Measurements from ENCODE around the gene AOC2. TPM values are rescaled to one million over a fixed set of nuclear protein-coding genes. Genes with fewer than 3 reads are reported as not detected.
"Not testable (repeated sequence)": the region's sequence is repeated elsewhere in the genome, so short reads cannot be mapped to it uniquely, and the experiment has no call there.

AOC2 gene
- total RNA-seq, 1 donor from 2014 or later, result 2.2 TPM

DNA sequence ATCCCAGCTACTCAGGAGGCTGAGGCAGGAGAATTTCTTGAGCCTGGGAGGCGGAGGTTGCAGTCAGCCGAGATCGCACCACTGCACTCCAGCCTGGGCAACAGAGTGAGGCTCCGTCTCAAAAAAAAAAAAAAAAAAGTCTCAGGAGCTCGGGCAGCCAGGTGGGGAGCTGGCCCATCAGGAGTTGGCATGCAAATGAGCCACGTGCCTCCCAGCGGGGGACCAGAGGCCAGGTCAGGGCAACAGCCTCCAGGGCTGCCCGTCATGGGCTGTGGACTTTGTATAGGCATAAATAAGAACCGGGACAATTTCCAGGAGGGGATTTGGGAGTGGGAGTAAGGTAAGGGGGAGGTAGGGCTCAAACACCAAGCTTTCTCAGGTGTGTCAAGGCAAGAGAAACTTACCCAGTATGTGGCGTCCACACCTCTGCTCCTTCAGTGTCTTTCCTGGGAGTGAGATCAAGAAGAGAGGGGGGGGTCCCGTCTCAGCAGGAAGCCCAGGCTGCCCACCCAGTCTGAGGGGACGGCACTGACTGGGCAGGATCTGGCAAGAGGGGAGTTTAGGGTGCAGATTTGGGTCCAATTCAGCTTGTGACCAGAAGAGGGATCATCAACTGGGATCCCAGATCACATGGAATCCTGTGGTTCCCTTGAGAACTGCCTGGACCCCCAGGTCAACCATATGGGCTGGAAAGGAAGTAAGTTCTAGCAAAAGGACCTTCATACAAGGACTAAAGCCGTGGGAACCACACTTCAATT is 33.9 kb downstream of the AOC2 start:
- no peaks in the 10 kb centered on the region for H3K36me3 ChIP-seq
- H3K27me3 ChIP-seq, result no peaks in the 10 kb centered on the region
- no peaks in the 10 kb centered on the region for H3K9me3 ChIP-seq
- no peaks in the 10 kb centered on the region for H3K4me1 ChIP-seq
- no peak overlapping the region for H3K27ac ChIP-seq
- DNase-seq (ENCODE audit: extremely low spot score in 2 of 2), result no peak
- H3K4me3 ChIP-seq, result no peak overlapping the region
- intact Hi-C loops (cut with DNase I), result no loop called here
- TF ChIP-seq POLR2AphosphoS5 (IDR thresholded peaks at IDR 0.05; ENCODE audit: insufficient read depth in 1 of 2, low read depth in 1 of 2), result no peak
- TF ChIP-seq CTCF (IDR thresholded peaks at IDR 0.05), result no peak
- TF ChIP-seq POLR2A (IDR thresholded peaks at IDR 0.05), result no peak

- Histone ChIP-seq H3K27ac (no peak overlapping the region), H3K36me3 (no peaks in the 10 kb centered on the region), H3K27me3 (no peaks in the 10 kb centered on the region), H3K4me3 (no peak overlapping the region), H3K4me1 (no peaks in the 10 kb centered on the region), H3K9me3 (no peaks in the 10 kb centered on the region)
- no peak for DNase-seq (ENCODE audit: extremely low spot score in 2 of 2)
- TF ChIP-seq CTCF (IDR thresholded peaks at IDR 0.05) (no peak), POLR2AphosphoS5 (IDR thresholded peaks at IDR 0.05; ENCODE audit: insufficient read depth in 1 of 2, low read depth in 1 of 2) (no peak), POLR2A (IDR thresholded peaks at IDR 0.05) (no peak)
- intact Hi-C loops (cut with DNase I), result no loop called here
Measured at GRCh38 chr17:42878924-42879595, 34.7 kb downstream of the AOC2 start.

DNA sequence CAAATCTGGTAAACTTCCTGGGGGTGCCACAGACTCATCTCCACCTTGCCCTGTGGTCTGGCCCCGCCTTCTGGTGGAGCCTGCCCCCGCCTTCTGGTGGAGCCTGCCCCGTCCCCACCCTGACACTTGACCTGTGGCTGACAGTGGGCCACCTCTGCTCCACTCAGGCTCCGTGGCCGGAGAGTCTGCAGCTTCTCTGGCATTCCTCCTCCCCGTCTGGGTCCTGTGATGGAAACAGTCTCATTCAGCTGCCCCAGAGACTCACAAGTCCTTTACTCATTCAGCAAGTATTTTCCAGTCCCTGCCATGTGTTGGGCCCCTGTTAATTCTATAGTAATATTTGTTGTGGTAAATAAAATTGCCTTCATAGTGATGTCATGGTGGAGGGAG is 35.2 kb downstream of the AOC2 start:
- Histone ChIP-seq H3K4me3 (no peak overlapping the region), H3K9me3 (no peaks in the 10 kb centered on the region), H3K27ac (no peak overlapping the region), H3K27me3 (no peaks in the 10 kb centered on the region), H3K4me1 (no peaks in the 10 kb centered on the region), H3K36me3 (no peaks in the 10 kb centered on the region)
- intact Hi-C loops (cut with DNase I), result no loop called here
- DNase-seq (ENCODE audit: extremely low spot score in 2 of 2), result no peak
- no peak for TF ChIP-seq POLR2A (IDR thresholded peaks at IDR 0.05)
- no peak for TF ChIP-seq POLR2AphosphoS5 (IDR thresholded peaks at IDR 0.05; ENCODE audit: insufficient read depth in 1 of 2, low read depth in 1 of 2)
- no peak for TF ChIP-seq CTCF (IDR thresholded peaks at IDR 0.05)

DNA sequence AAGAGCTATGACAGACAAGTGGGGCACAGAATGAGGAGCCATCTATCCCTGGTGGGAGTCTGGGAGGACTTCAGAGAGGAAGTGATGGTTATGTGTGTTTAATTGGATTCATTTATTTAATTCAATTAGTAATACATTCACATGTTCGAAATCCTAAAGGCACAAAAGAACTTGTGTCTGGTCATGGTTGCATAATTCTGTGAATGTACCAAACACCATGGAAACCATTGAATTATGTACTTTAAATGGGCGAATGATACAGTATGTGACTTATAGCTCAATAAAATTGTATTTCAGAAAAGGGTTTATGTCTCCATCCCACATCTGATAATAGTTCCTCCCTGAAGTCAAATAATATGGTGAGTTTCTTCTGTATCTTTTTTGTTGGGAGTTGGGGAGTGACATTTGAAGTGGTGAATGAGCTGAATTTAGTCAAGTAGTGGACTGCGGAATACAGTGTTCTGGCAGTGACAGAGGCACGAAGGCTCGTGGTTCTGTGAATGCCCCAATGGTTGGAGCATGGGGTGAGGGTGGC is 36.5 kb downstream of the AOC2 start:
- DNase-seq (ENCODE audit: extremely low spot score in 2 of 2), result no peak
- H3K4me1 ChIP-seq, result no peaks in the 10 kb centered on the region
- TF ChIP-seq CTCF (IDR thresholded peaks at IDR 0.05) (no peak), POLR2AphosphoS5 (IDR thresholded peaks at IDR 0.05; ENCODE audit: insufficient read depth in 1 of 2, low read depth in 1 of 2) (no peak), POLR2A (IDR thresholded peaks at IDR 0.05) (no peak)
- no peak overlapping the region for H3K27ac ChIP-seq
- intact Hi-C loops (cut with DNase I), result no loop called here
- no peaks in the 10 kb centered on the region for H3K36me3 ChIP-seq
- H3K9me3 ChIP-seq, result no peaks in the 10 kb centered on the region
- H3K4me3 ChIP-seq, result no peak overlapping the region
- H3K27me3 ChIP-seq, result no peaks in the 10 kb centered on the region

DNA sequence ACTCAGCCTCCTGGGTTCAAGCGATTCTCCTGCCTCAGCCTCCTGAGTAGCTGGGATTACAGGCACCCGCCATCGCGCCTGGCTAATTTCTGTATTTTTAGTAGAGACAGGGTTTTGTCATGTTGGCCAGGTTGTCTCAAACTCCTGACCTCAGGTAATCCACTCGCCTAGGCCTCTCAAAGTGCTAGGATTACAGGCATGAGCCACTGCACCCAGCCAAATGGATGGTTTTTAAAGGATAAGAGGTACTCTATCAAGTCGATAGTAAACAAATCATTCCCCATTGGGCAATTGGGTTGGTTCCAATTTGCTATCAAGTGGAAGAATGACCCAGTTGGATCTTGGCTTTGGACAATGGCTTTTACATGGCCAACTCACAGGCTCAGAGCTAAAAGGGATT is 37.3 kb downstream of the AOC2 start:
- H3K4me3 ChIP-seq; H3K4me1 ChIP-seq; intact Hi-C loops (cut with DNase I); H3K27me3 ChIP-seq; DNase-seq (ENCODE audit: extremely low spot score in 2 of 2); H3K9me3 ChIP-seq; H3K36me3 ChIP-seq; H3K27ac ChIP-seq: not testable (repeated sequence)

All from vagina (tissue), 2 donors.